Renal pelvis (tissue), 4 donors: ENCODE results near the gene PIGS. TPM values are rescaled to one million over a fixed set of nuclear protein-coding genes. Genes with fewer than 3 reads are reported as not detected.
"Not testable (repeated sequence)": the region's sequence is repeated elsewhere in the genome, so short reads cannot be mapped to it uniquely, and the experiment has no call there.

ENCODE experiments used
- DNase-seq: peaks from one replicate; pipeline ENCODE4 v3.0.0-alpha.2; 2013
- polyA plus RNA-seq, 3 donors: library from polyadenylated mRNA; unstranded; fragments of 120-200 nt; gene quantifications; one replicate each; pipeline ENCODE4 v1.2.1, GENCODE V29; 2013; ENCODE audit not compliant: insufficient read length in 3 of 3

PIGS gene
- polyA plus RNA-seq, 3 donors: 95.6 to 111 (median 107) TPM

- no peak for DNase-seq
Measured at GRCh38 chr17:28534740-28535375, 36.5 kb downstream of the PIGS start.

- DNase-seq: no peak
Measured at GRCh38 chr17:28533091-28533807, 38.1 kb downstream of the PIGS start.

- peak; percentile 35 for DNase-seq
Measured at GRCh38 chr17:28532050-28532960, 39.0 kb downstream of the PIGS start.

GRCh38 chr17:28530926-28531325, 40.4 kb downstream of the PIGS start:
- DNase-seq: no peak

GRCh38 chr17:28530250-28530649, 41.1 kb downstream of the PIGS start:
- DNase-seq: no peak

- no peak for DNase-seq
Measured at GRCh38 chr17:28529013-28529400, 42.3 kb downstream of the PIGS start.

GRCh38 chr17:28528327-28529012, 42.9 kb downstream of the PIGS start:
- no peak for DNase-seq

GRCh38 chr17:28527859-28528258, 43.5 kb downstream of the PIGS start:
- DNase-seq: no peak

GRCh38 chr17:28527181-28527681, 44.1 kb downstream of the PIGS start:
- no peak for DNase-seq

GRCh38 chr17:28526381-28526780, 44.9 kb downstream of the PIGS start:
- DNase-seq: no peak

GRCh38 chr17:28524476-28525424, 46.6 kb downstream of the PIGS start:
- peak; percentile 65 for DNase-seq

GRCh38 chr17:28523876-28524275, 47.4 kb downstream of the PIGS start:
- DNase-seq: no peak

GRCh38 chr17:28523186-28523585, 48.1 kb downstream of the PIGS start:
- no peak for DNase-seq

GRCh38 chr17:28522281-28522680, 49.0 kb downstream of the PIGS start:
- not testable (repeated sequence) for DNase-seq

- DNase-seq: peak; percentile 86
Measured at GRCh38 chr17:28521311-28522085, 49.8 kb downstream of the PIGS start.

- no peak for DNase-seq
Measured at GRCh38 chr17:28520687-28521086, 50.6 kb downstream of the PIGS start.

- no peak for DNase-seq
Measured at GRCh38 chr17:28519236-28519635, 52.1 kb downstream of the PIGS start.

GRCh38 chr17:28518578-28518977, 52.7 kb downstream of the PIGS start:
- DNase-seq: no peak

- DNase-seq: no peak
Measured at GRCh38 chr17:28518132-28518531, 53.2 kb downstream of the PIGS start.

- DNase-seq: no peak
Measured at GRCh38 chr17:28515518-28515917, 55.8 kb downstream of the PIGS start.
